ENCODE results near the gene DNAJB5.

DNA sequence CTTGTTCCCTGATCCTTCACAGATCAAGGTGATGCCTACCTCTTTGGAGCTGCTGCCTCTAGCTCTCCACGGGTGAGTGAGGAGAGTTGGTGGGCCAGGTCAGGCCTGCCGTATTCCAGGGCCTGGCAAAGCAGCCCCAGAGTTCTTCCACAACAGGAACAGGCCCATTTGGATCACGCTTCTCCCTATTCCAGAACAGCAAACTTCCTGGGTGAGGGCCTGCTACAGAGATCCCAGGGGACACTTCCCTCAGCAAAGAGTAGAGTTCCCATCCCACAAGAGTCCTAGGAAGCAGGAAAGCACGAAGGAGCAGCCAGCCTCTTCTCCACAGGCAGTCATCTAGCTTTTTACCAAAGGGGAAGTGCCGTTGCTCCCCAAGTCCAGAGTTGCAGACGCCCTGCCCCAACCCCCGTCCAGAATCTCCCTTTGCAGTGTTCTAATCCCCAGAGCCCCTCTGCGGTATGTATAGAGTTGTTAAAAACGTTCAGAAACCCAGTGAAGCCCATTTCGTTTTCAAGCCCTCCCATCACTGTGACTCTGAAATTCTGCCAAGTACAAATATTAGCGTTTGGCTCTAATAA is 9.3 kb upstream of the DNAJB5 start:
- no peak for TF ChIP-seq POLR2A (IDR thresholded peaks at IDR 0.05; ENCODE audit: extremely low read depth, insufficient read length)
- no peak for TF ChIP-seq CTCF (IDR thresholded peaks at IDR 0.05; ENCODE audit: low read depth, low read length)
- TF ChIP-seq MYC (IDR thresholded peaks at IDR 0.05; ENCODE audit: low read depth, low read length) = no peak

All from NB4 (cell line).